HG02973 (cell line): ENCODE measurements around the gene ETFB.
"Not testable (repeated sequence)": the region's sequence is repeated elsewhere in the genome, so short reads cannot be mapped to it uniquely, and the experiment has no call there.

ENCODE experiments used
- ATAC-seq: cut with Tn5 transposase; IDR thresholded peaks from one replicate; pipeline ENCODE4 v1.9.1; 2021; ENCODE audit warnings: moderate library complexity; ENCODE audit not compliant: unreplicated experiment

The ETFB gene

GRCh38 chr19:51365965-51366388 lies at the start of gene ETFB:
ETFB (minus strand) TSS chr19:51366388; CDS start chr19:51366326, 62 bp downstream.
- no peak for ATAC-seq

- no peak for ATAC-seq
These were observed 49.0 kb upstream of the ETFB start for GRCh38 chr19:51415187-51415586.

GRCh38 chr19:51410950-51411748 lies 45.0 kb upstream of the ETFB start:
- no peak for ATAC-seq

- ATAC-seq = no peak
These were observed 41.4 kb upstream of the ETFB start for GRCh38 chr19:51407511-51408131.

GRCh38 chr19:51402117-51402516 lies 35.9 kb upstream of the ETFB start:
- no peak for ATAC-seq

GRCh38 chr19:51399936-51400335 lies 33.7 kb upstream of the ETFB start:
- not testable (repeated sequence) for ATAC-seq

- no peak for ATAC-seq
These were observed 33.0 kb upstream of the ETFB start for GRCh38 chr19:51399231-51399630.

GRCh38 chr19:51398096-51398704 lies 32.0 kb upstream of the ETFB start:
- no peak for ATAC-seq

- not testable (repeated sequence) for ATAC-seq
These were observed 31.3 kb upstream of the ETFB start for GRCh38 chr19:51397453-51397852.

- ATAC-seq = no peak
These were observed 30.0 kb upstream of the ETFB start for GRCh38 chr19:51396175-51396574.

- peak; percentile 78 for ATAC-seq
These were observed 28.1 kb upstream of the ETFB start for GRCh38 chr19:51394050-51394836.

- no peak for ATAC-seq
These were observed 26.5 kb upstream of the ETFB start for GRCh38 chr19:51392701-51393100.

GRCh38 chr19:51391073-51391611 lies 25.0 kb upstream of the ETFB start:
- ATAC-seq = no peak

- no peak for ATAC-seq
These were observed 23.0 kb upstream of the ETFB start for GRCh38 chr19:51389143-51389542.

GRCh38 chr19:51387924-51388389 lies 21.8 kb upstream of the ETFB start, which contains the start of gene LIM2:
LIM2 (minus strand) TSS chr19:51387974; CDS start chr19:51387443, 531 bp downstream.
- ATAC-seq = no peak

- ATAC-seq = no peak
These were observed 20.8 kb upstream of the ETFB start for GRCh38 chr19:51386882-51387520.

- ATAC-seq = no peak
These were observed 15.8 kb upstream of the ETFB start for GRCh38 chr19:51382004-51382403.

GRCh38 chr19:51380379-51380778 lies 14.2 kb upstream of the ETFB start:
- no peak for ATAC-seq

GRCh38 chr19:51377422-51377821 lies 11.2 kb upstream of the ETFB start:
- no peak for ATAC-seq
